GM19025 (cell line): ENCODE data around the gene ZFPL1.

Source experiments
- ATAC-seq: cut with Tn5 transposase; IDR thresholded peaks from one replicate; pipeline ENCODE4 v1.9.1; 2021; ENCODE audit warnings: mild to moderate bottlenecking, low read depth, moderate library complexity; ENCODE audit not compliant: unreplicated experiment

ZFPL1 gene

DNA sequence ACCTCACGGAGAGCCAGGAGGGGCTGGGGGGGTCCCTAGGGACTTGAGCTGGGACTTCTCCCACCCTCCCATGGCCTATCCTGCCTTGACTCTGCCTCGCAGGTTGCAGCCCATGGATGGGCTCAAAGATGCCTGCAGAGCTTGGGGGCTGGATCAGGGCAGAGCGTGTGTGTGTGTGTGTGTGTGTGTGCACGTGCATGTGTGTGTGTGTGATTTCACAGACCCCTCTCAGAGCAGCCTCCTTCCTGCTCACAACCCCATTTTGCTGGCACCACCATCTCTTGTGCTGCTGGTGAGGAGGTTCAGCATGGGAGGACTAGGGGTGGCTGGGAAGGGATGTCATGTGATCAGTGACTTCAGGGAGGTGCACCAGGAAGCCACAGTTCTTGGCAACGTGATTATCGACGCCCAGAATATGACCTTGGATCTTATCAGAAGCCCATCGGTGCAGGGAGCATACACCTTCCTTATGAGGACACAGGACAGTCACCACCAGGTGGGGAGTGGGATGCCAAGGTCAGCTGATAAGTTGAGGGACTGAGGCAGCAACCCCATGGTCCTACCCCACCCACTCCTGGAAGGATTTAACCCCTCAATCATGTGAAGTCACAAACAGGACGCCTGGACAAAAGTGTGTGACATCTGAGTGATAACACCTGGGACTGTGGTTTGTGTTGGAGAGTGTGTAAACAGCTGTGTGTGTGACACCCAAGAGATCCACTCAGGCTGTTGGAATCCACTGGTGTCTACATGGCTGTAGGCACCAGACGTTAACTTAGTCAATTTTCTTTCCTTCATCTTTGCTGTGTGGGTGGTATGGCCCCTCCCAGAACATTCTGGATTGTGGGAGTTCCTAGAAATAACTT is 23.8 kb upstream of the ZFPL1 start:
- no peak for ATAC-seq

DNA sequence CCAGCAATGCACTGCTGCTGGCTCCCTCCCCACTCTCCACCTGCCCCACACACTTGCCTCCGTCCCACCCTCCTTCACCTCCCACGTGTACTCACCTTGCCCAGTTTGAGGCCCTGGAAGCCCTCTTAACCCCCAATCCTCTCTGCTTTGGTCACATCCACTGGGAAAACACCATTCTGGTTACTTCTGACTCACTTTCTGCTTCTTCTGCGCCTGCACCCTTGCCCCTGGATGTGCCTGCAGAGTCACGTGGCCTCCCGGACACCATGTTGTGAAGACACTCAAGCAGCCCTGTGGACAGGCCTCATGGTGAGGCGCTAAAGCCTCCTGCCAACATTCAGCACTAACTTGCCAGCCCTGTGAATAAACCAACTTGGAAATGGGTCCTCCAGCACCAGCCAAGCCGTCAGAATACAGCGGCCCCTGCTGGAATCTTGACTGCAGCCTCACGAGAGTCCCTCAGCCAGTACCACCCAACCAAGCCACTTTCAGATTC is 23.1 kb upstream of the ZFPL1 start:
- no peak for ATAC-seq

DNA sequence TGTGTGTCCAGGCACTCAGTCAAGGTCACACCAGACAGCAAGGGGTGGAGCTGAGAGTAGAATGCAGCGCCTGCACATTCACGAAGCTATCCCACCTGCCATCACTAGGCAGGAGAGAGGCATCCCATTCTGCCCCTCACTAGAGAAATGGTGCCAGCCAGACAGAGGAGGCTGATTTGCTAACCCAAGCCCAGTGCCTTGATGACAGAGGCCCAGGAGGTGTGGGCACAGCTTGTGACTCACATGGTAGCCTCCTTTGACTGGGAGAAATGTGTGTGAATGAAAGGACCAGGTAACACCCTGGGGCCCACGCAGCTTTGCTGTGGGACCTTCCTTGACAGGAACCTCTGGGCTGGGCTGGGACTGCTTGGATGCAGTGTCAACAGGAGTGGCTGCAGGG is 20.5 kb upstream of the ZFPL1 start:
- ATAC-seq: no peak

DNA sequence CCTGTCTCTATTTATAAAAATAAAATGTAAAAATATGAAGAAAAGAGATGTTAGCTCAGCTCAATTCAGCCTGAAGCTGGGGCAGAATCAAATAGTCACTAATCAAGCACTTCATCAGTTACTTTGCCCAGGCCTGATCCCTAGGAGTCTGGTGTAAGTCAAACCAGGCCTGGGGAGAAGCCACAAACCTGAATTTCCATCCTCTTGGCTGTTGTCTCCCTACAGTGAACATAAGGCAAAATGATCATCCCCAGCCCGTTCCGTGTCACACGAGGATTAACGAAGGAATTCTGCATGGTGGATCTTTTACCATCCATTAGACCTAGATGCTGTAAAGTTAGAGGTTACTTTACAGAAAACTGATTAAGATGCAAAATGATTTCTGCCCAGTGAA is 19.2 kb upstream of the ZFPL1 start:
- no peak for ATAC-seq

DNA sequence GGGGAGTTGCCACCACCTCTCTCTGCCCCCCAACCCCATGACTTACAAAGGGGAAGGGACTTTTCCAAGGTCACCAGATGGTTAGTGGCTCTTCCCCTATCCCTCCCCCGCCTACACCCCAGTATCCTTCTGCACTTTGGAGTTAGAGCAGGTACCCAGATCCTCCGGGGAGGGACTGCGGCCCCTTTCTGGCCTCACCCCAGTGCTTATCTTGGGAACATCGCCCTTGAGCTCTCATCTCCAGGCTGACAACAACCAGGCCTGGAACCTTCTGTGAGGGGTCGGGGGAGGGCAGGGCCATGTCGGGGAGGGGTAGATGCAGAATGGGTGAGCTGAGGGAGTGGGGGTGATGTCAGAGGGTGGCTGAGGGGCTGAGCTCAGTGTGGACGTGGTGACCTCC is 18.2 kb upstream of the ZFPL1 start:
- no peak for ATAC-seq

DNA sequence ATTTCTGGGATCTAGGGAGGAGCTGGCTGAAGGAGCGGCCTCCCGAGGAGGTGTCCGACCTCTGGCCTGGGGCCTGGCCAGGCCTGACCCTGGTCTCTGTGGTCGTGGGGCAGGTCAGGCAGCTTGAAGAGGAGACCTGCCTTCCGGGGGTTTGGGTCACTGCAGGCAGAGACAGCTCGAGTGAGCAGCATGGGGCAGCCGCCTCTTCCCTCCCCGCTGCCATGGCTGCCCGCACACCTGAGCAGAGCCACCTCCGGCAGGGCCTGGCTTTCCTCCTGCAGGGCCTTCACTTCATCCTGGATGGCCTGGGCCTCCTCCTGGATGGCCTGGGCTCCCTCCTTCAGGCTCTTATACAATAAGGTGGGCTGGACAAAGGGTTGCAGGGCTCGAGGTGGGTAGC is 17.7 kb upstream of the ZFPL1 start:
- no peak for ATAC-seq

DNA sequence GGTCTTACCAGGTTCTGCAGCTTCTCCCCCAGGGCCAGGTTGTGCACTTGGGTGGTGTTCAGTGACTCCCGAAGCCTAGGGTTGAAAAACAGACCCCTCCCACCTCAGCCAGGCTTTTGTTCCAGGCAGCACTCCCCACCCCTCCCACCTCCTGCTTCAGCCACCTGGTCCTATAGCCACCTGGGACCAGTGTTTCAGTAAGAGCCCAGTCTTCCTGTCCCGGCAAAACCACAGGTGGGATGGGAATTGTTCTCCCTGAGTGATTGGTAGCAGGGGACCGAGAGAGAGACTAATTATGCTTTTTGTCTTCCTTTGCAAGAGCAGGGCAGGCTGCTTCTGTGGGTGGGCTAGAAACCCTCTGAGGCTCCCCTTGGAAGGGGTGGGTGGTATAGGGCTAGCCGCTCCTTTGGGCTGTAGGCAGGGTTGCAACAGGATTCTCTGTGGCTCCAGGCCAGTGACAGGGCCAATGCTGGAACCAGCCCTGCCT is 17.2 kb upstream of the ZFPL1 start:
- ATAC-seq: no peak

DNA sequence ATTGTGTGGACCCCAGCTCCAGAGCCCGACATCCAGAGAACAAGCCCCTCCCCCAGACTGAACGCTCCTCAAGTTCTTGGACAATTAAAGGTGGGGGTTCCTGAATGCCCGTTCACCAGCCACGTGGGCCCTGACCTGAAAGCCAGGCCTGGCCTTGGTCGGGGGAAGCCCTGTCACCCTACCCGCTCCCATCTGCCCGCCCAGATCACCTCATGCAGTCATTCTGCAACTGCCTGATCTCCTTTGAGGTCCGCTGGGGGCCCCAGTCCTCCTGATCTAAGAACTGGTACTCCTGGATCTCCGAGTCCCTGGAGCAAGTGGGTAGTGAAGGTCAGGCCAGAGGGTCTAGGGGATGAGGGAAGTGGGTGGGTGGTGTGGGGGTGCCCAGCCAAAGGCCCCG is 16.6 kb upstream of the ZFPL1 start:
- ATAC-seq: no peak

DNA sequence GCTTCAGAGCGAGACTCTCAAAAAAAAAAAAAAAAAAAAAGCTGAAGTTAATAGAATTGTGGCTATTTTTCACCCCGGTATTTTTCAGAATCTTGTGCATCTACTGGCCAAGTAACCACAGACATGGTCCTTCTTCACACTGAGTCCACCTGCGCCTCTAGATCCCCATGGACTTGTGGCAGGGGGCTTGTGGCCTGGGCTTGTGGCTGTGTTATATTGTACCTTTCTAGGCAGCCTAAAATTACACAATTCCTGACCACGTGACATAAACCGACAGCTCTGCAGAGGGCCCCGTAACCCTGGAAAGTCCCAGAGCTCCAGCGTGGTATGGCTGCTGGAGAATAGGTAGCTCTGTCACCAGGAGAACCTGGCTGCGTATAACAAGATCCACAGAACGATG is 14.8 kb upstream of the ZFPL1 start:
- ATAC-seq: no peak

DNA sequence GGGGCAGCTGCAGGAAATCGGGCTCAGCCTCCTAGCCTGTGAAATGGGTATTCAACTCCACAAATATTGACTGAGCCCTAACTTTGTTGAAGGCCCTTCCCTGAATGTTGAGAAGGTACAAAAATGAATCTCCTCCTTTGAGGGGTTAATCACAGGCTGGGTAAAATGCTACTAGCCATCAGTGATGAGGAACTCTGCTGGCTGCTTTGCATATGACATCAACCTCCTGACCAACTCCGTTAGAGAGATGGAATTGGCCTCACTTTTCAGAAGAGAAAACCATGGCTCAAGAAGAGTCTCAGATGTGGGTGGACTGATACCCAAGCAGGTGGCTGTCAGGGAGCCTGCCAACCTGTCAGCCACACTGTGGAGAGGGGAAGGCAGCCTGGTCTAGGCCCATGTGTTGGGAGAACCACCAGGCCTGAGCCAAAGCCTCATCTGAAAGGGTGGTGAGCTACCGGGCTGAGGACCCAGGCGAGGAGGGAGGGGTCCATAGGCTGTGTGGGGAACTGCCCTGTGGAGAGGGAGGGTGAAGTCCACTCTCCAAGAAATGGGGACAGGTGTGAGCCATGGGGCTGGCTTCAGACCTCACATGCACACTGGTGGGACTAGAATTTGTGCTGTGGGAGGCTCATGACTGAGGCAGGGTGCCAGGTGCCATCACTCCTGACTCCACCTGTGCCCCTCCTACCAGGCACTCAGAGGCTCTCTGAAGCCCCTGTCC is 12.0 kb upstream of the ZFPL1 start:
- no peak for ATAC-seq

DNA sequence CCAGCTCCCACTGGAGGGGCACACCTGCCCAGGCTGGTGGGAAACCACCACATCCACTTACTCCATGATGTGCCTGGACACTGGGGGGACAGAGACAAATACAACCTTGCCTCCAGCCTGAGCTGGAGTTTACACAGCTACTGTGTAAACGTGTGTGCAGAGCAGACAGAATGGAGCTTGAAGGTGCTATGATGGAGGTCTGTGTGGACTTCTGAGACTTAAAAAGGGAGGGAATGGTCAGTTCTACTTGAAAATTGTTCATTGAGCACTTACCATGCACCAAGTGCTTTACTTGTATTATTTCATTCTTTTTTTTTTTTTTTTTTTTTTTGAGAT is 11.4 kb upstream of the ZFPL1 start:
- no peak for ATAC-seq

DNA sequence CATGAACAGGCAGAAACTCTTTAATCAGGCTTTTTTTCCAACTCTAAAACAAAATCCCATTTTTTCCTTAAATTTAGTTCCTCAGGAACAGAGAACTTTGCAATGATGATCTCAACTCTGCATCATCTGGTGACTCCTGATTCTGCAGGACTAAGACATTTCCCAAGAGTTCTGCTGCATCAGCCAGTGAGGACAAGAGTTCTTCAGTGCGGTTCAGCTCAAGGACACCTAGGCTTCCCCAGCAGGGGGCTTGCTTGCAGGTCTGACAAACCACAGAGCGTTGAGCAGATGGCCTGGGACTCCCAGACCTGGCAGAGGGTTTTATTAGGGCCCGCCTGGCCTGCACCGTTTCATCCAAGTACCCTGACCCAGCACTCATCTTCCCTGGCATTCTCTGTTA is 6.6 kb upstream of the ZFPL1 start:
- ATAC-seq: no peak

DNA sequence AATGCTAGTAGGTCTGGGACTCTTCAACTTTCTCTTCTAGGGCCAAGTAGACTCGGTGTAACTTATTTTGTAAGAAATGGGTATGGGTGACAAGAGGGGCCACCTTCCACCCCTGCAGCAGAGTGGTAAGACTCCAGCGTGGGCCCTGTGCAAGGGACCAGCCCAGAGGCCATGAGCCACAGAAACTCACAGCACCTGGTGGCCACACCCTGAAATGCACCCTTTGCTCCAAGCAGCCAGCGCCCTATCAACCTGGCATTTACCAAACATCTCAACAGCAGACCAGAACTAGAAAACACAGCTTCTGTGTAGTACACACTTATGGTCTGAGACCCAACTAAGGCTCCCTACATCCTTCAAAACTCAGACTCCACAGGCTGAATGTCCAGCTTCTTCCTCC is 5.9 kb upstream of the ZFPL1 start:
- peak; percentile 55 for ATAC-seq

DNA sequence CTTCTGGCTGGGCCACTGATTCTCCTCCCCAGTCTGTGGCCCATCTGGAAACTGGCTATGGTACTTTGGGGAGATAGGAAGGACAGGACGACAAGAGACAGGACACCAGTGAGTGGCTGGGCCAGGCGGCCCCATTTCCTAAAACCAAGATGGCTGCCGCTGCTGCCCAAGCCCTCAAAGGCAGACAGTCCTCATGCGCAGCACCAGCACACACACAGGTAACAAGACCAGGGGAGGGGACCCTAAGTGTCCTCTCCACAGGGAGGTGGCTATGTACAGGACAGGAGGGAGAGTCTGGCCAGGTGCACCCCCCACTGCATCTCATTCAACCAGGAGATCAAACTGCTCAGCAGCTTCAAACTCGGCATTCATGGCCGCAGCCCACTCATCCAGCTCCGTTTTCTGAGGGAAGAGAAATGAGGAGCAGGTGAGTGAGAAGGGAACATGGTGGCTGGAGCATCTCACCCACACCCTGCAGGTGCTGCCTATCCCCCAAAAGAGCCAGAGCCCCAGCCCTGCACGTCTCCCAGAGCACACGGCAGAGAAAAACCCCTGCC is 5.2 kb upstream of the ZFPL1 start:
- ATAC-seq: no peak

DNA sequence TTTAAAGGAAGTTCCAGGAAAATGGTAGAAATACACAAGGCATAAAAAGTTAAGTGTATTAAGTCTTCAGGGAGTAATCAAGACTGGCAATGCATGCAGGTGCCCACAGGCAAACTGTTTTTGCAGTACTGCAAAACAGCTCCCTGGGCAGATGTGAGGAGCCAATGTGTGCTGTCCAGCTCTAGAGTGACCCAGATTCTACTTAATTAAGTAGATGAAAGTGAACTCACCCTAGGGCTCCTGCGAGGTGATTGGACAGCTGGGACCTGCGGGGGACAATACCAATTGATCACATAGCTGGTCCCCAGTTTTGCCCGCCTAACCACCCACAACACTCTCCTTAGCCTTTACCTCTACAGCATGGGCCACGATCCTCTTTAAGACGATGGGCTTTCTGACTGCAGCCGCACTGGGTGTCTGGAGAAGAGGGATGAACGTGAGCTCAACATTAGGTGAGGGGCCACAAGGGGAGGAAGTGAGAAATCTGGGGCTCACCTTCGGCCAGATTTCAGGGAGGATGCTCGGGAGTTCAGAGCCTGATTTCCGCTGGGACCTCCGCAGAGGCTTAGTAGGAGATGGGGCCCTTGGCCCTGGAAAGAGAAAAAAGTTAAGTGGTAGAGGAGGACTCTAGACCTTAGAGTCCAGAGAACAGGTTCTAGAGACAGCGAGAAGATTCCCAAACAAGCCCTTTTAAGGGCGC is 738 bp upstream of the ZFPL1 start:
- ATAC-seq: no peak

DNA sequence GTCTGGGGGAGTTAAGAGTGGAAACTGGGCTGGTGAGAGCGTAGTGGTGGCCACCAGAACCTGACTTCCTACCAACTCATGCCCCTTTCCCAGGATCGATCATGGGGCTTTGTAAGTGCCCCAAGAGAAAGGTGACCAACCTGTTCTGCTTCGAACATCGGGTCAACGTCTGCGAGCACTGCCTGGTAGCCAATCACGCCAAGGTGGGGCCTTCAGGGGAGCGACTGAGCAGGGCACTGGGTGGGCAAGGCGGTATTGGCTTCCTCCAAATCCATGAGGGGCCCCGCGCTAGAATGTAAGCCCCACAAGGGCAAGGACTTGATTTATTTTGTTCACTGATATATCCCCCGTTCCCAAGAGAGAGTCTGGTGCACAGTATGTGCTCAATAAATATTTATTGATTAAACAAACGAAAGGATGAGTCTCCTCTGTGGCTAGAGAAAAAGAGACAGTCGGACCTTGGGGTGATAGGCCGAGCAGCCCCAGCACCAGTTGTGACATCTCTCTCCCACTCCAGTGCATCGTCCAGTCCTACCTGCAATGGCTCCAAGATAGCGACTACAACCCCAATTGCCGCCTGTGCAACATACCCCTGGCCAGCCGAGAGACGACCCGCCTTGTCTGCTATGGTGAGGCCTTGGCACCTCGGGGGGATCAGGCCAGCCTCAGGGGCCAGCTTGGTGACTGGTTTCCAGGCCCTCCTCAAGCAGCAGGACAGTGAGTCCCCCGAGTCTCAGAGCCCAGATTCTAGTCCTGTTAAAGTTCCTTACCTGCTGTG is 765 bp downstream of the ZFPL1 start:
- no peak for ATAC-seq

DNA sequence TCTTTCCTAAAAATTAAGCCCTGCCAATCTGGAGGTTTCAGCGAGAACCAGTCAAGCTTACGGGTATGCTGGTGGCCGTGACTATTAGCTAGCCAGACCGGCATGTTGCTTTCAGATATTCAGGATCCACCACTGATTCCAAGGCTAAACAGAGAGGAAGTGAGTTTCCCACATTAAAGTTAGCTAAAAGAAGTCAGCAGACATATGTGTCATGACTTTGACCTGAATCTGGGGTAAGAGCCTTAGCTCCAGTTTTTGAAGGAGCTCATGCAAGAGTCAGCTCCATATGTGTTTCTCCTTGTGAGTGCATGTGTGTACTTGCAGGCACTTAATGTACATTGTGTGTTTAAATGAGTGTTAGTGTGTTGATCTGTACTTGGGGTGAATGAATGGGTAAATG is 1.4 kb downstream of the ZFPL1 start:
- ATAC-seq: no peak

DNA sequence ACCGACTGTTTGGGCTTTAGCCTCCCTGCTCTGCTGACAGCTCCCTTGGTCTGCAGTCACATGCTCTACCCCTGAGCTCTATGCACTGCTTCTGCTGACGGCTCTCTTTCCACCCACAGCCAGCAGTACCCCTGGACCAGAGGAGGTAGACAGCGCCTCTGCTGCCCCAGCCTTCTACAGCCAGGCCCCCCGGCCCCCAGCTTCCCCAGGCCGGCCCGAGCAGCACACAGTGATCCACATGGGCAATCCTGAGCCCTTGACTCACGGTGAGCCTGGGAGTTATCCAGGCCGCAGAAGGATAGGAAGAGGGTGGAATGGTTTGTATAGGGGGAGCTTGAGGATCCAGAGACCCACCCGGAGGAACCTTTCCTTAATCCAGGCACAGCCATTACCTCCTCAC is 2.8 kb downstream of the ZFPL1 start:
- ATAC-seq: no peak

DNA sequence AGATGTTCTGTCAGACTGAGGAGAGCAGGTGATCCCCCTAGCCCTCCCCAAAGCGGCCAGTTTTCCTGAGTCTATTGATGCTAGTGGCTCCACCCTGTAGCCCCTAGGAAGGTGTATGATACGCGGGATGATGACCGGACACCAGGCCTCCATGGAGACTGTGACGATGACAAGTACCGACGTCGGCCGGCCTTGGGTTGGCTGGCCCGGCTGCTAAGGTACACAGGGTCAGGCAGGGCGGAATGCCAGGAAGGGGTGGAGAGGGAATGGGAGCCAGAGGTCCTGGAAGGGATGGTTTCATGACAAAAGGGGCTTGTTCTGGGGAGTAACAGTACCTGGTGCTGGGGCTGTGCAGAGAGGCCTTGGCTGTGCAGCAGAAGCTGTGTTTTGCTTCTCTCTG is 3.2 kb downstream of the ZFPL1 start:
- no peak for ATAC-seq

DNA sequence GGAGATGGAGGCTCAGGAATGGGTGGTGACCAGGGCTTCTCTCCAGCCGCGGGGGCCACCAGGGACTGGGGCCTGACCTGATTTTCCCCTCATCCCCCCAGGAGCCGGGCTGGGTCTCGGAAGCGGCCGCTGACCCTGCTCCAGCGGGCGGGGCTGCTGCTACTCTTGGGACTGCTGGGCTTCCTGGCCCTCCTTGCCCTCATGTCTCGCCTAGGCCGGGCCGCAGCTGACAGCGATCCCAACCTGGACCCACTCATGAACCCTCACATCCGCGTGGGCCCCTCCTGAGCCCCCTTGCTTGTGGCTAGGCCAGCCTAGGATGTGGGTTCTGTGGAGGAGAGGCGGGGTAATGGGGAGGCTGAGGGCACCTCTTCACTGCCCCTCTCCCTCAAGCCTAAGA is 3.8 kb downstream of the ZFPL1 start:
- ATAC-seq: no peak
